ENCODE data around the gene TOX3. TPM values are rescaled to one million over a fixed set of nuclear protein-coding genes. Genes with fewer than 3 reads are reported as not detected.

Gene TOX3
- total RNA-seq, 1 experiment from 2014 or later = 20.2 TPM

DNA sequence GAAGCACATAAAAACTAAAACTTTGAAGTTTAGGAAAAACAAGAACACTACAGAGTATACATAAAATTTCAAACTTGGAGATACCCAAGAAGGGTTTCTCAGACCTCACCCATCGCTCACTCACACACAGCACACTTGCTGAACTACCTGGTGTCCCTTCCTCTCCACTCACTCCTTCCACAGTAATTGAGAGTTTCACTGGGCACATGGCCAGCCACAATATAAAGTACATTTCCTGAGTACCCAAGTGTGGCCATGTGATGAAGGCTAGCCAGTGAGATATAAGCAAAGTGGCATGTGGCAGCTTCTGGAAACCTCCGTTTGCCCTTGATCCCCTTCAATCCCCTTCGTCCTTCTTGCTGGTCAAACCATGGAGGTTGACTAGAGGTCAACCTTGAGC lies 11.9 kb downstream of the TOX3 start:
- H3K36me3 Mint-ChIP-seq (ENCODE audit: insufficient read depth in 1 of 3, low read depth in 3 of 3) = peaks cover 21 to 35% (median 23%) of the 10 kb centered on the region in 3 experiments; a peak in 6 of 7 replicates
- H2BK12ac ChIP-seq (ENCODE audit: insufficient read length, low read depth, low read length) = no peak overlapping the region
- H2BK5ac ChIP-seq (ENCODE audit: insufficient read length, low read length) = no peak overlapping the region
- peak overlapping the region in 1 of 3 experiments; percentile 82; a peak in 1 of 7 replicates for H3K27ac Mint-ChIP-seq
- H3K4me2 ChIP-seq (ENCODE audit: insufficient read depth, insufficient read length, low read length) = no peak overlapping the region
- TF ChIP-seq, protein P1, sequence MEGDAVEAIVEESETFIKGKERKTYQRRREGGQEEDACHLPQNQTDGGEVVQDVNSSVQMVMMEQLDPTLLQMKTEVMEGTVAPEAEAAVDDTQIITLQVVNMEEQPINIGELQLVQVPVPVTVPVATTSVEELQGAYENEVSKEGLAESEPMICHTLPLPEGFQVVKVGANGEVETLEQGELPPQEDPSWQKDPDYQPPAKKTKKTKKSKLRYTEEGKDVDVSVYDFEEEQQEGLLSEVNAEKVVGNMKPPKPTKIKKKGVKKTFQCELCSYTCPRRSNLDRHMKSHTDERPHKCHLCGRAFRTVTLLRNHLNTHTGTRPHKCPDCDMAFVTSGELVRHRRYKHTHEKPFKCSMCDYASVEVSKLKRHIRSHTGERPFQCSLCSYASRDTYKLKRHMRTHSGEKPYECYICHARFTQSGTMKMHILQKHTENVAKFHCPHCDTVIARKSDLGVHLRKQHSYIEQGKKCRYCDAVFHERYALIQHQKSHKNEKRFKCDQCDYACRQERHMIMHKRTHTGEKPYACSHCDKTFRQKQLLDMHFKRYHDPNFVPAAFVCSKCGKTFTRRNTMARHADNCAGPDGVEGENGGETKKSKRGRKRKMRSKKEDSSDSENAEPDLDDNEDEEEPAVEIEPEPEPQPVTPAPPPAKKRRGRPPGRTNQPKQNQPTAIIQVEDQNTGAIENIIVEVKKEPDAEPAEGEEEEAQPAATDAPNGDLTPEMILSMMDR (conservative IDR thresholded peaks at IDR 0.05) = no peak
- no peaks in the 10 kb centered on the region for H3K23me2 ChIP-seq (ENCODE audit: insufficient read length, low read depth, low read length, poor library complexity, severe bottlenecking)
- H4K20me1 ChIP-seq (ENCODE audit: control insufficient read depth, insufficient read depth, insufficient read length) = no peaks in the 10 kb centered on the region
- H3K9me3 ChIP-seq (ENCODE audit: control insufficient read depth, low read depth, low read length) = no peaks in the 10 kb centered on the region
- no peak overlapping the region for H2BK120ac ChIP-seq (ENCODE audit: low read depth, low read length, poor library complexity, severe bottlenecking)
- H2AK5ac ChIP-seq (ENCODE audit: insufficient read length, low read length) = no peak overlapping the region
- H3K18ac ChIP-seq (ENCODE audit: insufficient read length, low read depth, low read length) = no peak overlapping the region
- H3K79me2 ChIP-seq (ENCODE audit: insufficient read depth, low read length) = peaks cover 4% of the 10 kb centered on the region; the same call in 1 of the 2 replicates
- no peak overlapping the region for H4K91ac ChIP-seq (ENCODE audit: insufficient read length, low read depth, low read length)
- no peak for DNase-seq
- no peak overlapping the region for H2BK20ac ChIP-seq (ENCODE audit: low read depth, low read length, poor library complexity, severe bottlenecking)
- H3K27ac ChIP-seq (ENCODE audit: insufficient read length, low read depth, low read length) = no peak overlapping the region
- no CpG with 5 or more reads among the region's 3 CpGs for WGBS (ENCODE audit: extremely low coverage, insufficient read length, low lambda C conversion rate)
- H3K27me3 ChIP-seq (ENCODE audit: insufficient read depth, low read length) = no peaks in the 10 kb centered on the region
- H3K56ac ChIP-seq (ENCODE audit: insufficient read length, low read depth, low read length) = no peak overlapping the region
- H3K4ac ChIP-seq (ENCODE audit: low read depth, low read length) = no peak overlapping the region
- H3K4me1 ChIP-seq (ENCODE audit: insufficient read depth, low read length) = peaks cover 3% of the 10 kb centered on the region; the same call in 1 of the 2 replicates
- no peak overlapping the region for H3K4me3 Mint-ChIP-seq
- no peak overlapping the region for H4K5ac ChIP-seq (ENCODE audit: insufficient read length, low read depth, low read length)
- H3K79me1 ChIP-seq (ENCODE audit: insufficient read depth, low read depth, low read length, poor library complexity, severe bottlenecking) = peaks cover 7% of the 10 kb centered on the region
- no peak overlapping the region for H3K14ac ChIP-seq (ENCODE audit: insufficient read depth, low read length)
- H3K4me1 Mint-ChIP-seq = peaks cover 9 to 25% of the 10 kb centered on the region in 2 experiments
- no peak overlapping the region for H4K8ac ChIP-seq (replicated peaks; ENCODE audit: insufficient read length, low read depth, low read length)
- no peak overlapping the region for H3K9ac ChIP-seq (ENCODE audit: extremely low read depth, insufficient read length, low read length)
- H3K23ac ChIP-seq (ENCODE audit: insufficient read length, low read depth, low read length) = no peak overlapping the region
- H2BK15ac ChIP-seq (ENCODE audit: low read depth, low read length) = no peak overlapping the region
- no peak overlapping the region for H2AFZ ChIP-seq (ENCODE audit: low read length)
- no peak overlapping the region for H3T11ph ChIP-seq (ENCODE audit: low read length)
- H3K27me3 Mint-ChIP-seq (ENCODE audit: low read depth) = no peaks in the 10 kb centered on the region
- no peaks in the 10 kb centered on the region for H3K9me3 Mint-ChIP-seq

Measured in H9 (cell line).